COLO668 (cell line): ENCODE results near the gene ALK.

Source experiments
- DNase-seq: peaks from one replicate; lab custom pipeline; 2025; ENCODE audit not compliant: unreplicated experiment; lab: John Stamatoyannopoulos, UW

Gene ALK

GRCh38 chr2:29723255-29724001 lies 198.0 kb downstream of the ALK start:
- peak; percentile 53 for DNase-seq

GRCh38 chr2:29719639-29720038 lies 201.7 kb downstream of the ALK start:
- DNase-seq = no peak

GRCh38 chr2:29718076-29718686 lies 203.2 kb downstream of the ALK start:
- DNase-seq = no peak

- DNase-seq = no peak
Measured at GRCh38 chr2:29715655-29716054, 205.7 kb downstream of the ALK start.

GRCh38 chr2:29714333-29714732 lies 207.1 kb downstream of the ALK start:
- no peak for DNase-seq

- no peak for DNase-seq
Measured at GRCh38 chr2:29706171-29706720, 215.1 kb downstream of the ALK start.

GRCh38 chr2:29705616-29706015 lies 215.8 kb downstream of the ALK start:
- DNase-seq = no peak

GRCh38 chr2:29703336-29703735 lies 218.1 kb downstream of the ALK start:
- no peak for DNase-seq

- no peak for DNase-seq
Measured at GRCh38 chr2:29702276-29702675, 219.1 kb downstream of the ALK start.

GRCh38 chr2:29700560-29700959 lies 220.8 kb downstream of the ALK start:
- no peak for DNase-seq

- no peak for DNase-seq
Measured at GRCh38 chr2:29699045-29699444, 222.3 kb downstream of the ALK start.

- DNase-seq = no peak
Measured at GRCh38 chr2:29698216-29698615, 223.2 kb downstream of the ALK start.

GRCh38 chr2:29697715-29698114 lies 223.7 kb downstream of the ALK start:
- no peak for DNase-seq

- no peak for DNase-seq
Measured at GRCh38 chr2:29697181-29697580, 224.2 kb downstream of the ALK start.

- DNase-seq = no peak
Measured at GRCh38 chr2:29694741-29695140, 226.6 kb downstream of the ALK start.

- DNase-seq = no peak
Measured at GRCh38 chr2:29691391-29691950, 229.9 kb downstream of the ALK start.

GRCh38 chr2:29689666-29690065 lies 231.7 kb downstream of the ALK start:
- DNase-seq = no peak

GRCh38 chr2:29688429-29688828 lies 233.0 kb downstream of the ALK start:
- DNase-seq = no peak

- DNase-seq = no peak
Measured at GRCh38 chr2:29687121-29687520, 234.3 kb downstream of the ALK start.

- DNase-seq = no peak
Measured at GRCh38 chr2:29676886-29677453, 244.4 kb downstream of the ALK start.

- no peak for DNase-seq
Measured at GRCh38 chr2:29664578-29664977, 256.8 kb downstream of the ALK start.

GRCh38 chr2:29663268-29663667 lies 258.1 kb downstream of the ALK start:
- DNase-seq = no peak
